HepG2 (cell line): ENCODE measurements around the gene PGA4. TPM values are rescaled to one million over a fixed set of nuclear protein-coding genes. Genes with fewer than 3 reads are reported as not detected.
A peak's percentile ranks its signal among the peaks of the same experiment; 100 is the strongest.

Source experiments
- GATA4 ChIP-seq: sonication (generic); IDR thresholded peaks from 2 replicates; pipeline ENCODE4 v1.6.1; 2016; ENCODE audit warnings: antibody characterized with exemption, low read depth, borderline replicate concordance
- HCFC1 ChIP-seq: fragments of 150-350 bp; IDR thresholded peaks from 2 replicates; pipeline ENCODE4 v1.6.1; 2014; ENCODE audit warnings: low read depth, low read length
- KLF6 ChIP-seq: IDR thresholded peaks from 2 replicates; pipeline ENCODE4 v1.8.0; 2016; ENCODE audit warnings: missing biosample characterization, missing genetic modification reagents
- LBX2 ChIP-seq: sonication (generic); formaldehyde crosslinking; IDR thresholded peaks from 2 replicates; pipeline ENCODE4 v1.5.0; 2020; ENCODE audit warnings: missing genetic modification reagents, mild to moderate bottlenecking, borderline replicate concordance
- MXI1 ChIP-seq: IDR thresholded peaks from 3 replicates; pipeline ENCODE4 v1.6.1; 2012; ENCODE audit warnings: low read depth, low read length, inconsistent platforms, borderline replicate concordance
- RNF219 ChIP-seq: sonication (generic); formaldehyde crosslinking; IDR thresholded peaks from 2 replicates; pipeline ENCODE4 v1.5.0; 2020; ENCODE audit warnings: mild to moderate bottlenecking, missing genetic modification reagents
- SOX13 ChIP-seq, 3 experiments: fragments of 450-650 bp in 1 of 3; sonication (generic) in 1 of 3; formaldehyde crosslinking in 1 of 3; IDR thresholded peaks in 2 of 3; conservative IDR thresholded peaks in 1 of 3; 2 replicates each; pipeline versions ENCODE4 v1.5.0 to v1.6.1; 2016 to 2020; ENCODE audit warnings: antibody characterized with exemption in 1 of 3, mild to moderate bottlenecking in 1 of 3, missing compliant biosample characterization in 1 of 3, missing genetic modification reagents in 1 of 3, moderate library complexity in 1 of 3
- TRIM24 ChIP-seq: sonication (generic); formaldehyde crosslinking; IDR thresholded peaks from 2 replicates; pipeline ENCODE4 v1.8.0; 2022; ENCODE audit warnings: mild to moderate bottlenecking, missing genetic modification reagents
- ZFX ChIP-seq: sonication (generic); formaldehyde crosslinking; IDR thresholded peaks from 2 replicates; pipeline ENCODE4 v1.4.0; 2020; ENCODE audit warnings: mild to moderate bottlenecking, low read depth, missing genetic modification reagents, moderate library complexity
- ZMYM4 ChIP-seq: sonication (generic); formaldehyde crosslinking; IDR thresholded peaks from 2 replicates; pipeline ENCODE4 v1.8.1; 2023; ENCODE audit warnings: mild to moderate bottlenecking, missing genetic modification reagents
- ZNF3 ChIP-seq: IDR thresholded peaks from 2 replicates; pipeline ENCODE4 v1.7.0; 2017; ENCODE audit warnings: inconsistent platforms
- ZSCAN5A ChIP-seq: sonication (generic); formaldehyde crosslinking; IDR thresholded peaks from 2 replicates; pipeline ENCODE4 v1.8.0; 2022; ENCODE audit warnings: mild to moderate bottlenecking, missing genetic modification reagents, borderline replicate concordance
- polyA plus RNA-seq, 8 experiments: library from polyadenylated mRNA; depleted of rRNA in 3 of 8; stranded (reverse) in 7 of 8; unstranded in 1 of 8; fragments of >200 nt; fragmentation: Illumina TruSeq in 4 of 8; extraction: Trizol in 4 of 8; gene quantifications; 2 replicates each; pipeline versions ENCODE4 v1.2.1 to v1.2.3, GENCODE V29; 2011 to 2016; ENCODE audit warnings: low read depth in 4 of 8, missing spikeins in 1 of 8, mixed read lengths in 1 of 8; ENCODE audit not compliant: insufficient read depth in 1 of 8
- total RNA-seq, 5 experiments: library from RNA; depleted of rRNA; stranded (reverse); fragments of >200 nt; fragmentation: Illumina TruSeq; extraction: Trizol; gene quantifications; 2 replicates each; pipeline ENCODE4 v1.2.3, GENCODE V29; 2016; ENCODE audit warnings: low read depth in 1 of 5
- TF ChIP-seq, protein P1 (sequence below), 2 experiments: sonication (generic) in 1 of 2; formaldehyde crosslinking in 1 of 2; IDR thresholded peaks; 2 replicates each; pipeline versions ENCODE4 v1.4.0 to v1.6.1; 2016 to 2020; ENCODE audit warnings: borderline replicate concordance in 1 of 2, low read depth in 1 of 2, mild to moderate bottlenecking in 1 of 2, missing genetic modification reagents in 1 of 2
- TF ChIP-seq, protein P2 (sequence below): IDR thresholded peaks from 2 replicates; pipeline ENCODE4 v1.4.0; 2020; ENCODE audit warnings: mild to moderate bottlenecking, missing genetic modification reagents

The PGA4 gene
- total and polyA plus RNA-seq, 2 of the 13 experiments (the other 11 are each of a cell fraction or from before 2014, with no cell fraction given) = not detected

GRCh38 chr11:61265357-61265756 is 43.2 kb downstream of the PGA4 start (continued):
- TF ChIP-seq ZSCAN5A (CRISPR knock-in tag) (no peak), GATA4 (peak; percentile 20; the same call in 1 of the 2 replicates), SOX13 (IDR thresholded peaks at IDR 0.05) (no peak), SOX13 (CRISPR knock-in tag; conservative IDR thresholded peaks at IDR 0.05 in 1 of 2, IDR thresholded peaks at IDR 0.05 in 1 of 2) (peak in 1 of 2 experiments; percentile 19; a peak in 1 of 4 replicates), LBX2 (no peak), ZMYM4 (CRISPR knock-in tag) (peak; percentile 39; the same call in 1 of the 2 replicates), MXI1 (0 out of 3 replicates have a peak, but pooled peaks have one; percentile 39), TRIM24 (0 out of 2 replicates have a peak, but pooled peaks have one; percentile 48), RNF219 (no peak), ZNF3 (CRISPR knock-in tag) (no peak), HCFC1 (no peak), ZFX (CRISPR knock-in tag) (peak; percentile 44; the same call in 1 of the 2 replicates), KLF6 (CRISPR knock-in tag) (no peak)
- TF ChIP-seq, protein P1, sequence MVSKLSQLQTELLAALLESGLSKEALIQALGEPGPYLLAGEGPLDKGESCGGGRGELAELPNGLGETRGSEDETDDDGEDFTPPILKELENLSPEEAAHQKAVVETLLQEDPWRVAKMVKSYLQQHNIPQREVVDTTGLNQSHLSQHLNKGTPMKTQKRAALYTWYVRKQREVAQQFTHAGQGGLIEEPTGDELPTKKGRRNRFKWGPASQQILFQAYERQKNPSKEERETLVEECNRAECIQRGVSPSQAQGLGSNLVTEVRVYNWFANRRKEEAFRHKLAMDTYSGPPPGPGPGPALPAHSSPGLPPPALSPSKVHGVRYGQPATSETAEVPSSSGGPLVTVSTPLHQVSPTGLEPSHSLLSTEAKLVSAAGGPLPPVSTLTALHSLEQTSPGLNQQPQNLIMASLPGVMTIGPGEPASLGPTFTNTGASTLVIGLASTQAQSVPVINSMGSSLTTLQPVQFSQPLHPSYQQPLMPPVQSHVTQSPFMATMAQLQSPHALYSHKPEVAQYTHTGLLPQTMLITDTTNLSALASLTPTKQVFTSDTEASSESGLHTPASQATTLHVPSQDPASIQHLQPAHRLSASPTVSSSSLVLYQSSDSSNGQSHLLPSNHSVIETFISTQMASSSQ (IDR thresholded peaks at IDR 0.05; ENCODE audit: low read depth) = 0 out of 2 replicates have a peak, but pooled peaks have one; percentile 22
- TF ChIP-seq, protein P1 (CRISPR knock-in tag; IDR thresholded peaks at IDR 0.05; ENCODE audit: borderline replicate concordance) = no peak
- TF ChIP-seq, protein P2, sequence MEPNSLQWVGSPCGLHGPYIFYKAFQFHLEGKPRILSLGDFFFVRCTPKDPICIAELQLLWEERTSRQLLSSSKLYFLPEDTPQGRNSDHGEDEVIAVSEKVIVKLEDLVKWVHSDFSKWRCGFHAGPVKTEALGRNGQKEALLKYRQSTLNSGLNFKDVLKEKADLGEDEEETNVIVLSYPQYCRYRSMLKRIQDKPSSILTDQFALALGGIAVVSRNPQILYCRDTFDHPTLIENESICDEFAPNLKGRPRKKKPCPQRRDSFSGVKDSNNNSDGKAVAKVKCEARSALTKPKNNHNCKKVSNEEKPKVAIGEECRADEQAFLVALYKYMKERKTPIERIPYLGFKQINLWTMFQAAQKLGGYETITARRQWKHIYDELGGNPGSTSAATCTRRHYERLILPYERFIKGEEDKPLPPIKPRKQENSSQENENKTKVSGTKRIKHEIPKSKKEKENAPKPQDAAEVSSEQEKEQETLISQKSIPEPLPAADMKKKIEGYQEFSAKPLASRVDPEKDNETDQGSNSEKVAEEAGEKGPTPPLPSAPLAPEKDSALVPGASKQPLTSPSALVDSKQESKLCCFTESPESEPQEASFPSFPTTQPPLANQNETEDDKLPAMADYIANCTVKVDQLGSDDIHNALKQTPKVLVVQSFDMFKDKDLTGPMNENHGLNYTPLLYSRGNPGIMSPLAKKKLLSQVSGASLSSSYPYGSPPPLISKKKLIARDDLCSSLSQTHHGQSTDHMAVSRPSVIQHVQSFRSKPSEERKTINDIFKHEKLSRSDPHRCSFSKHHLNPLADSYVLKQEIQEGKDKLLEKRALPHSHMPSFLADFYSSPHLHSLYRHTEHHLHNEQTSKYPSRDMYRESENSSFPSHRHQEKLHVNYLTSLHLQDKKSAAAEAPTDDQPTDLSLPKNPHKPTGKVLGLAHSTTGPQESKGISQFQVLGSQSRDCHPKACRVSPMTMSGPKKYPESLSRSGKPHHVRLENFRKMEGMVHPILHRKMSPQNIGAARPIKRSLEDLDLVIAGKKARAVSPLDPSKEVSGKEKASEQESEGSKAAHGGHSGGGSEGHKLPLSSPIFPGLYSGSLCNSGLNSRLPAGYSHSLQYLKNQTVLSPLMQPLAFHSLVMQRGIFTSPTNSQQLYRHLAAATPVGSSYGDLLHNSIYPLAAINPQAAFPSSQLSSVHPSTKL (CRISPR knock-in tag) = peak; percentile 47; the same call in 1 of the 2 replicates
